Activated CD4-positive, CD25-positive, alpha-beta regulatory T cell treated with anti-CD3 and anti-CD28 coated beads, Interleukin-2, amount 50 U/mL, for 72 hours (primary cell): ENCODE results near the gene GID8.
"Not testable (repeated sequence)": the region's sequence is repeated elsewhere in the genome, so short reads cannot be mapped to it uniquely, and the experiment has no call there.

Source experiments
- DNase-seq: peaks from one replicate; pipeline ENCODE4 v3.0.0; 2021

The GID8 gene

GRCh38 chr20:62923059-62923668 is 14.8 kb upstream of the GID8 start:
- DNase-seq: not testable (repeated sequence)

DNA sequence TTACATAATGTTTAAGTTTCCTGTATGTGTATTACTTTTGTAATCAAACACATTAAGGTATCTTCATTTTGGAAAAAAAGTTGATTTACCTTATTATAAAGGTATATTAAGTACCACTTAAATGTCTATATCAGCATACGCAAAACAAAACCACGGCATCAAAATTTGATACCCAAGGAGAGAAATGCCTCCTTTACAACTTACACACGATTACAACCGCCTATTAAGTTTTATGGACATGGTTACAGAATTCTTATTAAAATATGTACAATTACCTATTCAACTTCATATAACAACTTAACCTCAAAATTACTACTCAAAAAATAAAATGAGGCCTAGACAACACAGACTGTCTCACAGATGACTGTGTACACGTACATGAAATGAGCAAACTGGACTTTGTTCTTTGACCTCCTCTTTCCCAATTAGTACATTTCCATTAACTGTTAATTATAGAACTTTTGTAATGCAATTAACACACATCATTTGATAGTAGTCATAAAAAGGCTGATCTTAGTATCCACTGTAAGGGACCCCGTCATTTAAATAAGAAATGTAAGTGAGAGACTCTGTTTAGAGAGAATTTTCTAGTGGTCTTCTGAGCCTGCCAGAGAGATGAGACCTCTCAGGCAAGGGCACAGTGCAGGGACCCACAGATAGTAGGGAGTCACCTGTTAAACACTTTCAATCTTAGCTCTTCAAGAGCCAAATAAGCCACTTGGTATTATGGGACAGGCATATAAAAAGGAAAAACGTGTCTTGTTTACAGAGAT is 14.1 kb upstream of the GID8 start:
- no peak for DNase-seq

GRCh38 chr20:62924442-62925075 is 13.4 kb upstream of the GID8 start:
- DNase-seq: no peak

GRCh38 chr20:62925076-62925419 is 12.9 kb upstream of the GID8 start:
- DNase-seq: no peak

- peak; percentile 63 for DNase-seq
Observed at GRCh38 chr20:62925420-62926228, 12.3 kb upstream of the GID8 start.

- DNase-seq: peak; percentile 90
Observed at GRCh38 chr20:62926229-62927127, 11.5 kb upstream of the GID8 start, which contains the start of gene DIDO1. TSS of gene DIDO1 (minus strand) at chr20:62926505.

- DNase-seq: no peak
Observed at GRCh38 chr20:62927128-62927705, 10.7 kb upstream of the GID8 start.

DNA sequence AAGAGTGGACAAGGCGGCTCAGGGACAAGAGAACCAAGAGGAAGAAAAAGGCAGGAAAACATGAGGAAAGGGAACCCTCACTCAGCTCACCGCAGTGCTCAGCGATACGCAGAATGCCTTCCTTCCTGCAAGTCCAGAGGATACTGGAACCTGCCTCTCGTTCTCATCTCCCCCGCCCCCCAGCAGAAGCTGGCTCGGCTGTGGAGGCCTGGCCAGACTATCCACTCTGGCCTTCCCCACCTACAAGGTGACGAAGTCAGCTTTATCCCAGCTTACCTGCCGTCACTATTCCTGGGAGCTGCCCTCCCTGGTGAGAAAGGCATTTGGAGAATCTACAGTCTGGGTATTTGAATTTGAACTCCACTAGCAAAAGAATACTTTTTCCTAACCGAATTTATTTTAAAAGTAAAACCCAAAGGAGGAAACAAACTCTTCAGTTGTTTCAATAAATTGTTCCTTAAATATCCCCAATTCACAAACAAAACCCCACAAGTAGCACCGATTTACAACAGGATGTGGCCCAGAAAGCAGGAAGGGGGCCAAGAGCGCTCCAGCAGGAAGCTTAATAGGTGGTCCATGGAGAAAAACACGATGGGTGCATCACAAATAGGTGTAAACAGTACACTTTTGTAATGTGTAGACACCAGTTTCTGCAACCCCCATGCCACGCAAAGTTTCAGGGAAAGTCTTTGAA is 9.6 kb upstream of the GID8 start:
- DNase-seq: no peak

GRCh38 chr20:62929051-62929538 is 8.9 kb upstream of the GID8 start:
- peak; percentile 58 for DNase-seq

DNA sequence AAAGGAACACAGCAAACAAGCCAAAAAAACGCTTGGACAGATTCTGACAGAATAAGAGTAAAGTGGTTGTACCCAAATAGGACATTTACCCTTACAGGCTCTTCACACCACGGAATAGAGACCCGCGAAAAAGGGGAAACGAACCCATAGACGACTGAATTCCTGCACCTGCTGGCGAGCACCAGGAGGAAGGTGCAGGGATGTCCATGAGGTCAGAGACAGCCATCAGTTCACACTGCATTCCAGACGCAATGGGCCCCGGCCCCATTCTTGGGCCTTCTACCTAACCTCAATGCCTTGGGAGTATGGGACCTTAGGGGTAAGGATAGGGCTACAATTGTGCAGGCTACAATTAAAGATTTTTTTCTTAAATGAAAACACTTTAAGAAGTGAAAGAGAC is 6.5 kb upstream of the GID8 start:
- no peak for DNase-seq

DNA sequence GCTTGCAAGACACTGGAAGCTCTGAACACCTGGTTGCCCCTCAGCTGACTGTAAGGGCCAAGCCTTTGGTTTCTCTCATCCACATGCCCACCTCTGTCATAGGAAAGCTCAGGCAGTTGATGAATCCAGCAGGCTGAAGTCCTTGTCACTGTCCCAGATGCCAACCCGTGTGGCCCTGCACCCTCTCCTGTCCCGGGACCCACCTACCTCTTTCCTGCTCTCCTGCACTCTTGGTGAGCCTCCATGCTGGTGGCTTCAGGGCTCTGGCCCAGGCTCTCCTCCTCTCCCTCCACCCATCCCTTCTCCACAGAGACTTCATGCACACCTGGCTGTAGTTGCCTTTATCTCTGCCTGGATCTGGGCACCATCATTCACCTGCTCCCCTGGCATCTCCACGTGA is 4.0 kb upstream of the GID8 start:
- DNase-seq: no peak

DNA sequence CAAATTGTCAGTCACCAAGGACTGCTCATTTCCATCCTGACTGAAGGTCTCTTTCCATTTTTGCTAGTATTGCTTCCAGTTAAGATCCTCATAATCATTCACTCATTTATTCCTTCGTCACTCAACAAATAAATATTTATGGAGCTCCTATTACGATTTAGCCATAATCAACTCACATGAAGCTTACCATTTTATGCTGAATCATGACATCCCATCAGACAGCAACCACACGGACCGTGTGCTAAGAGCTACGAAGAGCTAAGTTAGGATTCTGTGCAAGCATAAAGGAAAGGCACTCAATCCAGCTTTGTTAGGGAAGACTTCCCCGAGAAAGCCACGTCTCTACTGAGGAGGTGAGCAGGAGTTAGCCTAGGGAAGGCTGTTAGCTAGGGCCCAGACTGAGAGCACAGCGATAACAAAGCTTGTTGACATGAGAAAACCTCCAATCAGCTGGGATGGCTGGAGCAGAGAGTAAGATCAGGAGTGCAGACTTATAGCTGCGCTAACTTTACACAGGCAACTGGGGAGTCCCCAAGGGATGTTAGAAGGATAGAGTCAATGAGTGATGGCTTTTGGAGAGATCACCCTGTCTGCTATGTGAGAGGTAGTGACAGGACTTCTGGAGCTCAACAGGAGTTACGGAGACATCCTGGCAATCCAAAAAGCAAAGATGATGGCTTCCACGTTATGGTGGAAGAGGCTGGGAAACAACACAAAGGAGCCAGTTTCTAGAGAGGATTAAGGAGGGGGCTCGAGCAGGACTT is 2.6 kb upstream of the GID8 start:
- DNase-seq: no peak

- DNase-seq: no peak
Observed at GRCh38 chr20:62935968-62936585, 1.9 kb upstream of the GID8 start.

DNA sequence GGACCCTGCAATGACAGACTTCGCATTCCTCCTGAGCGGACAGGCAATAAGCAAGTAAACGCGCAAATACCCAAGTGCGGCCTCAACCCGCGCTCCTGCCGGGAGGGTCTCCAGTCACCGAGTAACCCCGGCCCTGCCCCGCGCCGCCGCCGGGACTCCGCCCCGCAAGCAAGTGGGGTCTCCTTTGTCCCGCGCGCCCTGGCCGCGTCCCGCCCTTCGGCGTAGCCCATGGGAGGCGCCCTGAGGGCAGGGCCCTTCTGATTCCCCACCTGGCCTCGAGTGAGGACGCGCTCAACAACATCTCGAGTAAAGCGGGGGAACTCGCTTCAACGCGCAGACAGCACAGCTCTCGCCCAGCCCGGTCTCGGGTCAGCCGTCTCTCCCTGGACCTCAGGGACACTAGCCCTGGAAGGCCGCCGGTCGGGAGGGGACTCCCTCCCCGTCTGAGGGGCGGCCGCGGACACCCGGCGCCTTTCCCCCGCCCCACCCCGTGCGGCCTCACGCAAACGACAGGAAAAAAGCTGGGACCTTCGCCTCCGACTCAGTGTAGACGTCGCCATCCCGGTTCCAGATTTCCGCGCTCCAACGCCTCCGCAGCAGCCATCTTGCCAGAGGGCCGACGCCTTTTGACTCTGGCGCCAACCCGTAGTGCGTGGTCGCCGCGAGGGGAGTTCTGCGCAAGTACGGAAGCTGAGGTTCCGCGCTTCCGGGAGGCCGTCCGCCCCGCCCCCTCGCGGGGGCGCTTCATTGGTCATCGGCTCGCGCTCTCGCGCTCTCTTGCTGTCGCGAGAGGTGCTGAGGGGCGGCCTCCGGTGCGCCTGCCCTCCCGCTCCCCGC is 461 bp upstream of the GID8 start:
- peak; percentile 97 for DNase-seq

DNA sequence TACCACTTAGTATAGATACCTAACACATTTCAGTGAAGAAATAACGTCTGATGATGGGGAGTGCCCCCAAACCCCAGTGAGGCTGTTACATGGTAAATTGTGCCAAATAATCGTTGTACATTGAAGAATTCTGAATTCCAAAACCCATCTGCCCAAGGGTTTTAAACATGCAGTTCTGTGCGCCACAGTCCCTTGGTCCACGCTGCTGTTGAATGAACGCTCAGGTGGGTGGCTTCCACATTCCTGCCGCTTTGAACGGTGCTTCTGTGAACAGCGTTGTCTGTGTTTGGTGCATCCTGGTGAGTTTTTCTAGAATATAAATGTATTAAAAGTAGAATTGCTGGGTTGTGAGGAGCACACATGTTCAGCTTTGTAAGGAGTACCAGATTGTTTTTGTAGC is 2.9 kb downstream of the GID8 start:
- no peak for DNase-seq

DNA sequence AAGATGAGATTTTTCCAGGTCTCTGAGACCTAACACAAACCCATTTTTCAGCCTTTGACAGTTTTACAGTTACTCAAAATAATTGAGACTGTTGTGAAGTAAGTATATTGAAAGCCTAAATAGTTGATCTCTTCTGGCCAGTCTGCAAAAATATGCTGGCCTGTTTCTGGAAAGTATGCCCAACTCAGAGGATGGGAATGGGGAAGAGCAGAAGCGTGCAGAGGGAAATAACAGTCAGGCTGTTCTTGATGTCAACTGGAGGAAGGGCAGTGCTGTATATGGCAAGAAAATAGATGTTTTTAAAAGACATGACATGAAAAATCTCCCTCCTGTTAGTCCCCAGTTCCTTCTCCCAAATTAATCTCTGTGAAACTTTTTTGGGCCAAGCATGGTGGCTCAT is 3.8 kb downstream of the GID8 start:
- DNase-seq: no peak

- DNase-seq: no peak
Observed at GRCh38 chr20:62942456-62942855, 4.5 kb downstream of the GID8 start.

- no peak for DNase-seq
Observed at GRCh38 chr20:62943396-62943795, 5.4 kb downstream of the GID8 start.

GRCh38 chr20:62944184-62944583 is 6.2 kb downstream of the GID8 start:
- no peak for DNase-seq
